Activated naive CD4-positive, alpha-beta T cell treated with anti-CD3 and anti-CD28 coated beads for 36 hours (primary cell): ENCODE results near the gene NUP153. TPM values are rescaled to one million over a fixed set of nuclear protein-coding genes. Genes with fewer than 3 reads are reported as not detected.

ENCODE experiments used
- CTCF ChIA-PET: fragments of 350-600 bp; sonication (Branson Sonifier 250); formaldehyde crosslinking; loops from one replicate; lab custom pipeline; 2021; ENCODE audit warnings: antibody characterized with exemption; lab: Charles Lee
- DNase-seq: peaks from one replicate; pipeline ENCODE4 v3.0.0-alpha.2; 2020
- H3K27ac Mint-ChIP-seq: one replicate; pipeline ENCODE4 v1.8.0; 2021; ENCODE audit warnings: mild to moderate bottlenecking, mixed read lengths
- H3K27me3 Mint-ChIP-seq: one replicate; pipeline ENCODE4 v1.8.0; 2021; ENCODE audit warnings: low read depth, mixed read lengths
- H3K36me3 Mint-ChIP-seq: one replicate; pipeline ENCODE4 v1.8.0; 2021; ENCODE audit warnings: low read depth, mixed read lengths
- H3K4me1 Mint-ChIP-seq: one replicate; pipeline ENCODE4 v1.8.0; 2021; ENCODE audit warnings: low read depth, mixed read lengths
- H3K4me3 Mint-ChIP-seq: one replicate; pipeline ENCODE4 v1.8.0; 2021; ENCODE audit warnings: mild to moderate bottlenecking, moderate library complexity, mixed read lengths
- H3K9me3 Mint-ChIP-seq: one replicate; pipeline ENCODE4 v1.8.0; 2021; ENCODE audit warnings: mixed read lengths
- intact Hi-C: fragments of 100-400 bp; cut with micrococcal nuclease; formaldehyde crosslinking; loops from one replicate; pipeline ENCODE4 v1.15.1; 2023
- total RNA-seq, 2 experiments: library from RNA; stranded (reverse); gene quantifications; one replicate each; pipeline ENCODE4 v1.2.3, GENCODE V29; 2021

The NUP153 gene
- total RNA-seq, 2 experiments from 2014 or later, result 65.3 to 67.2 TPM

DNA sequence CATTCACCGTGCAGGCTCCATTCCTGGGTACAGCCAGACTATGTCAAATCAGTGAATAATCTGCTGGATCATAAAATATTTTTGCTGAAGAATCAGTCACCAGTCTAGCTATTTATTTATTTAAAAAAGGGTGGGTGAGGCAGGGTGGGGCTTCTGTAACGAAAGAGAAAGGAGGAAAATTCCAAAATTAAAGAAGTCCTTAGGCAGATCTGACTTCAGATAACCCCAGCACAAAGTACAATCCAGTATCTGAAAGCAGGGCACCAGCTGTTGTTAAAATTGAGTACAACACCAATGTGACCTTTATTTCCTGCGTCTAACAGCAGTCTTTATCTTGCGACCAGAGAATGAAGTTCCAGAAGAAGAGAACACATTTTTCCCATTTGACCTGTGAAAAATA lies 90.9 kb downstream of the NUP153 start:
- H3K9me3 Mint-ChIP-seq, result no peaks in the 10 kb centered on the region
- no peak for DNase-seq
- H3K27me3 Mint-ChIP-seq, result no peaks in the 10 kb centered on the region
- peaks cover 10% of the 10 kb centered on the region for H3K4me1 Mint-ChIP-seq
- intact Hi-C loops, result no loop called here
- no peak overlapping the region for H3K4me3 Mint-ChIP-seq
- H3K36me3 Mint-ChIP-seq, result peaks cover 46% of the 10 kb centered on the region
- CTCF ChIA-PET, result no interaction called here
- H3K27ac Mint-ChIP-seq, result no peak overlapping the region

GRCh38 chr6:17612048-17612447 lies 94.7 kb downstream of the NUP153 start:
- no peak overlapping the region for H3K27ac Mint-ChIP-seq
- no peak overlapping the region for H3K4me3 Mint-ChIP-seq
- no peaks in the 10 kb centered on the region for H3K4me1 Mint-ChIP-seq
- intact Hi-C loops, result loop anchor here (5.0 kb wide), 1 partner anchor 40 kb away; no protein-coding TSS in a partner anchor
- no peak for DNase-seq
- CTCF ChIA-PET, result no interaction called here
- H3K36me3 Mint-ChIP-seq, result peaks cover 20% of the 10 kb centered on the region
- no peaks in the 10 kb centered on the region for H3K27me3 Mint-ChIP-seq
- H3K9me3 Mint-ChIP-seq, result no peaks in the 10 kb centered on the region

DNA sequence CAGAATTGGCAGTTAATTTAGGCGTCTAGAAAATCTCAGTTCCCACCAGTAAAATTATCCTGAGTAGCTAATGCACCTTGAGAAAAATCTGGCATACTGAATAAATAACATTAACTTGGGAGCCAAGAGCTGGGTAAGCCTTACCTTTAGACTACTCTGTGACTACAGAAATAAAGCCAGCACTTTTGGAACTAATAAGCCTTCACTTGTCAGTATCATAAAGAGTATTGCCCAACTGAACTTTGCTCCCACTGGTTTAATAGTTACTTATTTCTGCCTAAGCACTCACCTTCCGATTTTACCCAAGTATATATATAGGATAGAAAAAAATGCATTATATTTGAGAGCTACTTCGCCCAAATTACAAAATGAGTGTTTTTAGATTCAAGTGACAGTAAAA lies 95.9 kb downstream of the NUP153 start:
- intact Hi-C loops, result loop anchor here (5.0 kb wide), 1 partner anchor 41 kb away; no protein-coding TSS in a partner anchor
- Mint-ChIP-seq H3K9me3 (no peaks in the 10 kb centered on the region), H3K36me3 (peaks cover 12% of the 10 kb centered on the region), H3K4me3 (no peak overlapping the region), H3K27me3 (no peaks in the 10 kb centered on the region), H3K27ac (no peak overlapping the region), H3K4me1 (no peaks in the 10 kb centered on the region)
- no peak for DNase-seq
- CTCF ChIA-PET, result no interaction called here

- DNase-seq, result no peak
- CTCF ChIA-PET, result interaction anchor here (0.6 kb wide), 2 partner anchors 35 to 333 kb away, joined by 3 read pairs; no protein-coding TSS in a partner anchor
- Mint-ChIP-seq H3K27me3 (no peaks in the 10 kb centered on the region), H3K4me1 (peaks cover 23% of the 10 kb centered on the region), H3K27ac (no peak overlapping the region), H3K9me3 (no peaks in the 10 kb centered on the region), H3K4me3 (no peak overlapping the region), H3K36me3 (peaks cover 4% of the 10 kb centered on the region)
- intact Hi-C loops, result no loop called here
These were observed 100.1 kb downstream of the NUP153 start for GRCh38 chr6:17606606-17607005.

- no peak overlapping the region for H3K27ac Mint-ChIP-seq
- H3K9me3 Mint-ChIP-seq, result no peaks in the 10 kb centered on the region
- CTCF ChIA-PET, result interaction anchor here (1.4 kb wide), 1 partner anchor 201 kb away, joined by 7 read pairs; no protein-coding TSS in a partner anchor
- H3K27me3 Mint-ChIP-seq, result no peaks in the 10 kb centered on the region
- peaks cover 29% of the 10 kb centered on the region for H3K4me1 Mint-ChIP-seq
- peaks cover 4% of the 10 kb centered on the region for H3K36me3 Mint-ChIP-seq
- intact Hi-C loops, result loop anchor here (2.0 to 5.0 kb wide), 5 partner anchors 30 to 1281 kb away; partner anchors contain the start of gene NHLRC1
- DNase-seq, result no peak
- H3K4me3 Mint-ChIP-seq, result no peak overlapping the region
These were observed 103.8 kb downstream of the NUP153 start for GRCh38 chr6:17602888-17603287.

GRCh38 chr6:17601386-17601703 lies 105.4 kb downstream of the NUP153 start:
- Mint-ChIP-seq H3K27me3 (no peaks in the 10 kb centered on the region), H3K27ac (peak overlapping the region; percentile 9), H3K9me3 (no peaks in the 10 kb centered on the region), H3K36me3 (peaks cover 4% of the 10 kb centered on the region), H3K4me1 (peaks cover 29% of the 10 kb centered on the region), H3K4me3 (peak overlapping the region; percentile 75)
- intact Hi-C loops, result loop anchor here (2.0 to 5.0 kb wide), 5 partner anchors 71 to 1279 kb away; partner anchors contain the start of gene NHLRC1
- no peak for DNase-seq
- CTCF ChIA-PET, result interaction anchor here (0.6 to 2.3 kb wide), 7 partner anchors 8 to 1320 kb away, joined by 3 to 8 read pairs (median 4); no protein-coding TSS in a partner anchor

DNA sequence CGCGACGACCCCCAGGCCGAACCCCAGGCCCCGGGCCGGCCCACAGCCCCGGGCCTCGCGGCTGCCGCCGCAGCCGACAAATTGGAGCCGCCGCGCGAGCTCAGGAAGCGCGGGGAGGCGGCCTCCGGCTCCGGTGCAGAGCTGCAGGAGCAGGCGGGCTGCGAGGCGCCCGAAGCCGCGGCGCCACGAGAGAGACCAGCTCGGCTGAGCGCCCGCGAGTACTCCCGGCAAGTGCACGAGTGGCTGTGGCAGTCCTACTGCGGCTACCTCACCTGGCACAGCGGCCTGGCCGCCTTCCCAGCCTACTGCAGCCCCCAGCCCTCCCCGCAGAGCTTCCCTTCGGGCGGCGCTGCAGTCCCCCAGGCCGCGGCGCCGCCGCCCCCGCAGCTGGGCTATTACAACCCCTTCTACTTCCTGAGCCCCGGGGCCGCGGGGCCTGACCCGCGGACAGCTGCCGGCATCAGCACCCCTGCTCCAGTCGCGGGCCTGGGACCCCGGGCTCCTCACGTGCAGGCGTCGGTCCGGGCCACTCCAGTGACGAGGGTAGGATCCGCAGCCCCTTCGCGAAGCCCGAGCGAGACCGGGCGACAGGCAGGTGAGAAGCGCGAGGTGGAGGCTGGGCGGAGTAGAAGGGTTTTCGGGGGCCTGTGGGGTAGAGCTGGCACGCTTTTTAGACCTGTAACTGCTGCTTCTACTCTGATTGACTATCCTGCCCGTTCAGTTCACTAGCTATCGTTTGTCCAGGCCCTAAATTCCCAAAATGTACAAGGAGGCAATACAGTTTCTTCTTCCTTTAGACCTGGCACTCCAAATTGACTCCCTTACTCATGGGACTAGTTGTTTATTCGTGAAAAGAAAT lies 106.0 kb downstream of the NUP153 start:
- Mint-ChIP-seq H3K27ac (peak overlapping the region; percentile 9), H3K9me3 (no peaks in the 10 kb centered on the region), H3K4me3 (peak overlapping the region; percentile 75), H3K4me1 (peaks cover 29% of the 10 kb centered on the region), H3K27me3 (no peaks in the 10 kb centered on the region), H3K36me3 (peaks cover 4% of the 10 kb centered on the region)
- DNase-seq, result peak; percentile 44
- intact Hi-C loops, result loop anchor here (1.0 to 5.0 kb wide), 9 partner anchors 11 to 1278 kb away; partner anchors contain the start of genes KDM1B, NHLRC1, NUP153 and TPMT
- CTCF ChIA-PET, result interaction anchor here (0.6 to 2.3 kb wide), 10 partner anchors 8 to 1320 kb away, joined by 3 to 8 read pairs (median 4); no protein-coding TSS in a partner anchor

GRCh38 chr6:17599877-17600526 lies 106.7 kb downstream of the NUP153 start, which contains the start of gene FAM8A1:
Gene FAM8A1, plus strand, starts transcription at chr6:17600302. Its CDS starts 108 bp downstream, at chr6:17600410.
- H3K36me3 Mint-ChIP-seq, result peaks cover 3% of the 10 kb centered on the region
- H3K27ac Mint-ChIP-seq, result peak within 1 kb of the TSS; percentile 53
- H3K27me3 Mint-ChIP-seq, result no peaks in the 10 kb centered on the region
- peak; percentile 98 for DNase-seq
- H3K9me3 Mint-ChIP-seq, result no peaks in the 10 kb centered on the region
- CTCF ChIA-PET, result interaction anchor here (1.1 to 2.3 kb wide), 8 partner anchors 9 to 204 kb away, joined by 3 to 8 read pairs (median 4); no protein-coding TSS in a partner anchor
- intact Hi-C loops, result loop anchor here (1.0 to 5.0 kb wide), 9 partner anchors 11 to 1278 kb away; partner anchors contain the start of genes KDM1B, NHLRC1, NUP153 and TPMT
- H3K4me1 Mint-ChIP-seq, result peaks cover 29% of the 10 kb centered on the region
- H3K4me3 Mint-ChIP-seq, result peak within 1 kb of the TSS; percentile 75

GRCh38 chr6:17596085-17596484 lies 110.6 kb downstream of the NUP153 start:
- Mint-ChIP-seq H3K27ac (no peak overlapping the region), H3K9me3 (no peaks in the 10 kb centered on the region), H3K27me3 (no peaks in the 10 kb centered on the region), H3K36me3 (no peaks in the 10 kb centered on the region), H3K4me3 (no peak overlapping the region), H3K4me1 (peaks cover 2% of the 10 kb centered on the region)
- no peak for DNase-seq
- CTCF ChIA-PET, result interaction anchor here (0.6 to 0.9 kb wide), 2 partner anchors 10 to 28 kb away, joined by 3 to 5 read pairs; no protein-coding TSS in a partner anchor
- intact Hi-C loops, result no loop called here

DNA sequence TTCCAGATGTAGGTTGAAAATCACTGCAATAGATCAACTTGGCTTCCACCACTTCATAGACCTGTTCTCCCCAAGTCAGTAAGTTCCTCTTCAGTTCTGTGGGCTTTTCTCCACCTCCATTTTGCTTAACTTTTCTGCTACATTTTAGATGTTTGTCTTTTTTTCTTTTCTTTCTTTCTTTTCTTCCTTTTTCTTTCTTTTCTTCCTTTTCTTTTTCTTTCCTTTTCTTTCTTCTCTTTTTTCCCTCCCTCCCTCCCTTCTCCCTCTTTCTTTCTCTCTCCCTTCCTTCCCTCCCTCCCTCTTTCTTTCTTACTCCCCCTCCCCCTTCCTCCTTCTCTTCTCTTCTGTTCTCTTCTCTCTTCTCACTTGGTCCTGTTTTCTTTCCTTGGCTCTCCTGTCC lies 113.5 kb downstream of the NUP153 start:
- intact Hi-C loops, result no loop called here
- no peak overlapping the region for H3K27ac Mint-ChIP-seq
- CTCF ChIA-PET, result interaction anchor here (1.2 kb wide), 1 partner anchor 211 kb away, joined by 4 read pairs; no protein-coding TSS in a partner anchor

GRCh38 chr6:17591287-17591686 lies 115.4 kb downstream of the NUP153 start:
- DNase-seq, result no peak
- no peaks in the 10 kb centered on the region for H3K27me3 Mint-ChIP-seq
- no peaks in the 10 kb centered on the region for H3K36me3 Mint-ChIP-seq
- no peak overlapping the region for H3K4me3 Mint-ChIP-seq
- H3K9me3 Mint-ChIP-seq, result no peaks in the 10 kb centered on the region
- no peak overlapping the region for H3K27ac Mint-ChIP-seq
- intact Hi-C loops, result no loop called here
- peaks cover 13% of the 10 kb centered on the region for H3K4me1 Mint-ChIP-seq
- CTCF ChIA-PET, result interaction anchor here (0.6 kb wide), 1 partner anchor 113 kb away, joined by 3 read pairs; no protein-coding TSS in a partner anchor

More for the DNA sequence above, 113.5 kb downstream of the NUP153 start:
- DNase-seq, result no peak
- Mint-ChIP-seq H3K36me3 (no peaks in the 10 kb centered on the region), H3K9me3 (no peaks in the 10 kb centered on the region), H3K4me1 (peaks cover 13% of the 10 kb centered on the region), H3K27me3 (no peaks in the 10 kb centered on the region), H3K4me3 (no peak overlapping the region)
